ENCODE data around the gene CMTM6. TPM values are rescaled to one million over a fixed set of nuclear protein-coding genes. Genes with fewer than 3 reads are reported as not detected.

Gene CMTM6
- total and polyA plus RNA-seq, 2 of the 13 experiments (the other 11 are each of a cell fraction or from before 2014, with no cell fraction given) = 25.6 to 55.7 TPM

GRCh38 chr3:32502118-32502945, at the start of gene CMTM6 (continued):
- TF ChIP-seq USF2 (IDR thresholded peaks at IDR 0.05; ENCODE audit: low read depth, low read length) (no peak), USF2 (CRISPR knock-in tag; IDR thresholded peaks at IDR 0.05; ENCODE audit: borderline replicate concordance) (no peak), KLF16 (CRISPR knock-in tag; IDR thresholded peaks at IDR 0.05) (peak in 1 of 2 experiments; percentile 40; a peak in 1 of 4 replicates), ZNF703 (CRISPR knock-in tag; IDR thresholded peaks at IDR 0.05; ENCODE audit: borderline replicate concordance) (no peak), ZMYM3 (CRISPR knock-in tag; IDR thresholded peaks at IDR 0.05) (peak; percentile 17; the same call in 1 of the 2 replicates), KDM3A (CRISPR knock-in tag; IDR thresholded peaks at IDR 0.05; ENCODE audit: low read depth) (0 out of 2 replicates have a peak, but pooled peaks have one; percentile 3), ZNF580 (CRISPR knock-in tag; IDR thresholded peaks at IDR 0.05; ENCODE audit: borderline replicate concordance, low read depth) (peak; percentile 57; the same call in 1 of the 2 replicates), ZNF772 (CRISPR knock-in tag; IDR thresholded peaks at IDR 0.05) (peak; percentile 15; the same call in 1 of the 2 replicates), NFKB2 (CRISPR knock-in tag; IDR thresholded peaks at IDR 0.05; ENCODE audit: borderline replicate concordance) (peak; percentile 32; the same call in 1 of the 2 replicates), SRF (IDR thresholded peaks at IDR 0.05; ENCODE audit: low read depth, low read length) (no peak), MLXIP (CRISPR knock-in tag; IDR thresholded peaks at IDR 0.05; ENCODE audit: borderline replicate concordance) (no peak), DRAP1 (CRISPR knock-in tag; IDR thresholded peaks at IDR 0.05) (0 out of 2 replicates have a peak, but pooled peaks have one; percentile 23), HDAC6 (IDR thresholded peaks at IDR 0.05; ENCODE audit: low read depth, low read length) (no peak), SP4 (CRISPR knock-in tag; IDR thresholded peaks at IDR 0.05) (peak; percentile 49; the same call in 1 of the 2 replicates), KDM5A (IDR thresholded peaks at IDR 0.05; ENCODE audit: borderline replicate concordance, low read length) (peak; percentile 55), TAF1 (CRISPR knock-in tag; IDR thresholded peaks at IDR 0.05) (peak; percentile 60), ARID4A (CRISPR knock-in tag; IDR thresholded peaks at IDR 0.05; ENCODE audit: borderline replicate concordance) (peak; percentile 77; the same call in 1 of the 2 replicates), ZFP41 (CRISPR knock-in tag; IDR thresholded peaks at IDR 0.05; ENCODE audit: borderline replicate concordance) (no peak)
